Upper lobe of left lung (tissue), 4 donors: ENCODE data around the gene IL22.

Experiments
- EP300 ChIP-seq, 4 donors: sonication (generic); formaldehyde crosslinking; IDR thresholded peaks; one replicate each; pipeline ENCODE4 v1.5.1; 2017; ENCODE audit warnings: antibody characterized with exemption in 4 of 4, control low read depth in 2 of 4
- POLR2A ChIP-seq, 4 donors: fragments of 450-650 bp; IDR thresholded peaks; one replicate each; pipeline ENCODE4 v1.5.1; 2016 to 2017; ENCODE audit warnings: antibody characterized with exemption in 4 of 4, mild to moderate bottlenecking in 2 of 4
- POLR2AphosphoS5 ChIP-seq, 2 donors: sonication (generic); formaldehyde crosslinking; IDR thresholded peaks; one replicate each; pipeline ENCODE4 v1.5.1; 2017; ENCODE audit warnings: antibody characterized with exemption in 2 of 2
- TF ChIP-seq, protein P1 (sequence below), 6 experiments: fragments of 450-650 bp in 4 of 6; fragments of 200-600 bp in 2 of 6; sonication (generic) in 2 of 6; IDR thresholded peaks; one replicate each; pipeline ENCODE4 v1.5.1; 2016 to 2019; ENCODE audit warnings: antibody characterized with exemption in 6 of 6

- TF ChIP-seq, protein P1, sequence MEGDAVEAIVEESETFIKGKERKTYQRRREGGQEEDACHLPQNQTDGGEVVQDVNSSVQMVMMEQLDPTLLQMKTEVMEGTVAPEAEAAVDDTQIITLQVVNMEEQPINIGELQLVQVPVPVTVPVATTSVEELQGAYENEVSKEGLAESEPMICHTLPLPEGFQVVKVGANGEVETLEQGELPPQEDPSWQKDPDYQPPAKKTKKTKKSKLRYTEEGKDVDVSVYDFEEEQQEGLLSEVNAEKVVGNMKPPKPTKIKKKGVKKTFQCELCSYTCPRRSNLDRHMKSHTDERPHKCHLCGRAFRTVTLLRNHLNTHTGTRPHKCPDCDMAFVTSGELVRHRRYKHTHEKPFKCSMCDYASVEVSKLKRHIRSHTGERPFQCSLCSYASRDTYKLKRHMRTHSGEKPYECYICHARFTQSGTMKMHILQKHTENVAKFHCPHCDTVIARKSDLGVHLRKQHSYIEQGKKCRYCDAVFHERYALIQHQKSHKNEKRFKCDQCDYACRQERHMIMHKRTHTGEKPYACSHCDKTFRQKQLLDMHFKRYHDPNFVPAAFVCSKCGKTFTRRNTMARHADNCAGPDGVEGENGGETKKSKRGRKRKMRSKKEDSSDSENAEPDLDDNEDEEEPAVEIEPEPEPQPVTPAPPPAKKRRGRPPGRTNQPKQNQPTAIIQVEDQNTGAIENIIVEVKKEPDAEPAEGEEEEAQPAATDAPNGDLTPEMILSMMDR (IDR thresholded peaks at IDR 0.05) = no peak
- no peak for TF ChIP-seq POLR2A (IDR thresholded peaks at IDR 0.05)
- TF ChIP-seq EP300 (IDR thresholded peaks at IDR 0.05) = no peak
- TF ChIP-seq POLR2AphosphoS5 (IDR thresholded peaks at IDR 0.05) = no peak
These were observed 14.5 kb upstream of the IL22 start for GRCh38 chr12:68267892-68268396.
